GM12874 (cell line): Measurements from ENCODE around the gene MVD.

Experiments used
- TF ChIP-seq, protein P1 (sequence below): IDR thresholded peaks from 2 replicates; pipeline ENCODE4 v1.5.1; 2011; ENCODE audit warnings: low read depth, mild to moderate bottlenecking, control low read depth, low read length, moderate library complexity; ENCODE audit not compliant: insufficient read depth

The MVD gene

DNA sequence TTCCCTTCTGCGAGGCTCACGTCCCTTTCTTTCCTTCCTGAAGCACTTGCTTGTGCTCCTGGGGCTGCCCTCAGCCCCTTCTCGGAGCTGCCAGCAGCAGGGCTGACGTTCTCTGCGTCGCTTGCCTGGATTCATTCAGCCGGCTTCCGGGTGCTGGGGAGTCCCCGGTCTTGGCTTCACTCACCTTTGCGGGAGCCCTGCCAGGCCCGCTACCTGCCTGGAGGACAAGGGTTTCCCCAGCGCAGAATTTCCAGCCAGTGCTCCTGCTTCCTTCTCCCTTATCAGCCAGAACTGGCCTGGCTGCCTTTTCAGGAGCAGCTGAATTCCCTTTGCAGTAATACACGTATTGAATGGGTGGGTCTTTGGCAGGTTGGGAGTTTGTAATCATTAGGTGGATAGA is 46.6 kb downstream of the MVD start:
- TF ChIP-seq, protein P1, sequence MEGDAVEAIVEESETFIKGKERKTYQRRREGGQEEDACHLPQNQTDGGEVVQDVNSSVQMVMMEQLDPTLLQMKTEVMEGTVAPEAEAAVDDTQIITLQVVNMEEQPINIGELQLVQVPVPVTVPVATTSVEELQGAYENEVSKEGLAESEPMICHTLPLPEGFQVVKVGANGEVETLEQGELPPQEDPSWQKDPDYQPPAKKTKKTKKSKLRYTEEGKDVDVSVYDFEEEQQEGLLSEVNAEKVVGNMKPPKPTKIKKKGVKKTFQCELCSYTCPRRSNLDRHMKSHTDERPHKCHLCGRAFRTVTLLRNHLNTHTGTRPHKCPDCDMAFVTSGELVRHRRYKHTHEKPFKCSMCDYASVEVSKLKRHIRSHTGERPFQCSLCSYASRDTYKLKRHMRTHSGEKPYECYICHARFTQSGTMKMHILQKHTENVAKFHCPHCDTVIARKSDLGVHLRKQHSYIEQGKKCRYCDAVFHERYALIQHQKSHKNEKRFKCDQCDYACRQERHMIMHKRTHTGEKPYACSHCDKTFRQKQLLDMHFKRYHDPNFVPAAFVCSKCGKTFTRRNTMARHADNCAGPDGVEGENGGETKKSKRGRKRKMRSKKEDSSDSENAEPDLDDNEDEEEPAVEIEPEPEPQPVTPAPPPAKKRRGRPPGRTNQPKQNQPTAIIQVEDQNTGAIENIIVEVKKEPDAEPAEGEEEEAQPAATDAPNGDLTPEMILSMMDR, result no peak

DNA sequence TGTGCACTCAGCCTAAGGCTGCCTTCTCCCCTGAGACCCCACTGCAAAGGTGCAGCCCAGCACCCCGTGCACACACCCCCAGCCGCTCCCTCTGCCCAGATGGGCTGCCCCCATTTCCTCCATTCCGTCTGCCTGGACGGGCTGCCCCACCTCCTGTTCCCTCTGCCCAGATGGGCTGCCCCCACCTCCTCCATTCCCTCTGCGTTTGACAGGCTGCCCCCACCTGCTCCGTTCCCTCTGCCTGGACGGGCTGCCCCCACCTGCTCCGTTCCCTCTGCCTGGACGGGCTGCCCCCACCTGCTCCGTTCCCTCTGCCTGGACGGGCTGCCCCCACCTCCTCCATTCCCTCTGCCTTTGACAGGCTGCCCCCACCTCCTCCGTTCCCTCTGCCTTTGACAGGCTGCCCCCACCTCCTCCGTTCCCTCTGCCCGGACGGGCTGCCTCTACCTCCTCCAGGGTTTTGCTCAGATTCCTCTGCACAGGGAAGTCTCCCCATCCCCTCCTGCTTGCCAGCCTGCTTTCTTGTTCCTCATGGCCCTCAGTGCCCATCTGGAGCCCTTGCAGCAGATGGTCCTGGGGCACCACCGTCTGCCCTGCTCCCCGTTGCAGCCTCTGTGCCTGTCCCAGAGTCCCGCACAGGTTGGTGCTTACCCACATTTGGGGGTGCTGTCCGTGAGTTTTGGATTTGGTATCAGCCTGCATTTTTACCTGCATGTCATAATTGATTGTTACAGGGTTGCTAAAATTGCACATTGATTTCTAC is 47.9 kb downstream of the MVD start:
- TF ChIP-seq, protein P1, result no peak

DNA sequence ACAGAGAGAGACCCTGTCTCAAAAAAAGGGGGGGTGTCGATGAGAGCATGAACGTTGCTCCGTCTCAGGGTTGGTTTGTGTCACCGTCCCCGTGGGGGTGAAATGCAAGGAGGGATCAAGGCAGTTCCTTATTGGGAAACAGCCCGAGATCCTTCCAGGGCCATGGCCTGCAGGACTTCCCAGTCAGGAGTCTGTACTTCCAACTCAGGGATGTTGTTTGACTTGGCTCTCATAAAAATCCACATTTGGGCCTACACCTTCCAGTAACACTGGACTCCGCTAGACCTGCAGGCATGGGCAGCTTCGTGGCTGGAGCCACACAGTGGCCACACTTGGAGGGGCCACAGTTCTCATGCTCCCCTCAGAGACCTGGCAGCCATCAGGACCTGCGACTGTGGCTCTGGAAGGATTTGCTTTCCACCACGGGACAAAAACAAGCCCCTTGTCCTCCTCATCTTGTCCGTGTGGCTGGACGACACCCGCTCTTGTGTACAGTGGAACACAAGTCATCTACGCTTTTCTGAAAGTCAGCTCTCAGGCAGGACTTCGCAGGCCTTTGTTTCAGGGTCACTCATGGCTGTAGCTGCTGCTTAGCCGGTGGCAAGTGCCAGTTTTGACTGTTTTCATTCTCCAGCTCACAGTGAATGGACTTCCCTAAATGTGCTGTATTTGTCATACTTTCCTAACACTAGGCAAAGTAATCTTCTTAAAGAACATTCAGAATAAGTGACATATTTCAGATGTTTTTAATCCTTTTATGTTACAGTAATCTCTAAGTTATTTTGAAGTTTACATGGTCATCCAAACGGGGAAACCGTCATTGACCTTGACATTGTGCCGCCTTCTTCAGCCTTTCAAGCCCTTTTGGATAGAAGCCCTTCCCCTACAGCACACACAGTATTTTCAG is 48.7 kb downstream of the MVD start:
- TF ChIP-seq, protein P1, result no peak

DNA sequence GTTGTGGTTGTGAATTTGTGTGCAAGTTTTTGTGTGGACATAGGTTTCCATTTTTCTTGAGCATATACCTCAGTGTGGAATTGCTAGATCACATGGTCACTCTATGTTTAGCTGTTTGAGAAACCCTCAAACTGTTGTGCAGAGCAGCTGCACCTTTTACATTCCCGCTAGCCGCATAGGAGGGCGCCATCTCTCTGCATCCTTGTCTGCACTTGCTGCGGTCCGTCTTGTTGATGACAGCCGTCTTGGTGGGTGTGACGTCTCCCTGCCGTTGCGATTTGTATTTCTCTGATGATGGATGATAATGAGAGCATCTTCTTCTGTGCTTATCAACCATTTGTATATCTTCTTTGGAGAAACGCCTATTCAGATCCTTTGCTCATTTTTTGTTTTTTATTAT is 49.6 kb downstream of the MVD start:
- TF ChIP-seq, protein P1, result no peak

DNA sequence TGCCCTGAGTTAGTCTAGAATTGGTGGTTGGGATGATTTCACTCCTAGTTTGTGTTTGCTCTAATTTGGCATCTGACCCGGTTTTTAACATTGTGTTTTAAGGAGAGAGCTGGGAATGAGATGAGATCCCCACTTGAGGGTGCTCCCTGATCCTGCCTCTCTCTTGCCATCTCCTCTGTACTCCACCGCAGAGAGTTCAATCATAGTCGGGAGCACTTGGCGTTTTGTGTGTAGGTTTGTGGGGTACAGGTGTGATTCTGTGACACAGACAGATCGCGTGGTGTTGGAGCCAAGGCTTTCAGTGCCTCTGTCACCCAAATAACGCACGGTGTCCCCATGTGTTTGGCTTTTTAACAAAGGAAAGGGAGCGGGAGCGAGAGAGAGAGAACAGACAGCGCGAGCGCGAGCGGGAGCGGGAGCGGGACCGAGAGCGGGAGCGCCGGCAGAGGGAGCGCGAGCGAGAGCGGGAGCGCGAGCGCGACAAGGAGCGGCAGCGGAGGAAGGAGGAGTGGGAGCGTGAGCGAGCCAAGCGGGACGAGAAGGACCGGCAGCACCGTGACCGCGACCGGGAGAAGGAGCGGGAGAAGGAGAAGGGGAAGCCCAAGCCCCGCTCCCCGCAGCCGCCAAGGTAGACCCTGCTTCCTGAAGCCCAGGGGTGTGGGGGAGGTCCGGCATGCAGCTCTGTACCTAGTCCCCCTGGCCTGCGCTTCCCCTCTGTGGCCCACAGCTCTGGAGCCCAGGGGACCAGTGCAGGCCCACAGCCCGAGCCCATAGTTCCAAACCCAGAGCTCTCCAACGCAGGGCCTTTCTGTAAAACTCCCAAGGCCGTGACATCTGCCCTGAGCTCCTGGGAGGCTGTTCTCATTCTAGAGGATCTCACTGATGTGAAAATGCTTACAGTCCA is 51.7 kb downstream of the MVD start:
- TF ChIP-seq, protein P1, result no peak

DNA sequence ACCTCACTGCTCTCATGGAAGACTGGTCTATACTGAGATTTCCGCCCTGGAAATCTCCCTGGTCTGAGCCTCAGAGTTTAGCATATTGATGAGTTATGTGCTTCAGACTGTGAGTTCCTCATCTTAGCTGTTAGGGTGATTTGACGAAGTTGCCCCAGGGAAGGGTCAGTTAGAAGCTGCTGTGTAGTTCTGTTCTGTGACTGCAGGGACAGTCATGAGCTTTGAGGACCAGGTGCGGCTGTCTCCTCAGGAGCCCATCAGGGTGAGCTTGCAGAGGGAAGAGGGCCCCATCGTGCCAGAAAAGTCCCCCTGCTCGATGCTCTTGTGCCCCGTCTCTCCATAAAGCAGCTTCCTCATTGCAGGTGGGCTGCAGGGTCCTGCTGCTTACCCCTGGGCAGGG is 52.8 kb downstream of the MVD start:
- TF ChIP-seq, protein P1, result peak; percentile 23; the same call in 1 of the 2 replicates

DNA sequence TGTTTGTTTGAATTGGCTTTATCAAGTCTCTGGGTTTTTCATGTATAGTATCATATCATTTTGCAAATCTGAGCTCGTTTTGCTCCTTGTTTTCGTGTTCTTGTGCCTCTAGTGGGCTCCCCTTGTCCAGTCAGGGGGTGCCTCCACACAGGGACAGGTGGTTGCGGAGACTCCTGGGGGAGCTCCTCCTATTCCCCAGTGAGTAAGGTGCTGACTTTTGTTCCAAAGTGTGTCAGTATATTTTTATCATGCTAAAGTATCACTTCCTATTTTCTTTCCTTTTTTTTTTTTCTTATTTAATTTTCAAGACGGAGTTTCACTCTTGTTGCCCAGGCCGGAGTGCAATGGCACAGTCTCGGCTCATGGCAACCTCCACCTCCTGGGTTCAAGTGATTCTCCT is 54.8 kb downstream of the MVD start:
- TF ChIP-seq, protein P1, result no peak
